ENCODE measurements around the gene SRRD.

The SRRD gene

DNA sequence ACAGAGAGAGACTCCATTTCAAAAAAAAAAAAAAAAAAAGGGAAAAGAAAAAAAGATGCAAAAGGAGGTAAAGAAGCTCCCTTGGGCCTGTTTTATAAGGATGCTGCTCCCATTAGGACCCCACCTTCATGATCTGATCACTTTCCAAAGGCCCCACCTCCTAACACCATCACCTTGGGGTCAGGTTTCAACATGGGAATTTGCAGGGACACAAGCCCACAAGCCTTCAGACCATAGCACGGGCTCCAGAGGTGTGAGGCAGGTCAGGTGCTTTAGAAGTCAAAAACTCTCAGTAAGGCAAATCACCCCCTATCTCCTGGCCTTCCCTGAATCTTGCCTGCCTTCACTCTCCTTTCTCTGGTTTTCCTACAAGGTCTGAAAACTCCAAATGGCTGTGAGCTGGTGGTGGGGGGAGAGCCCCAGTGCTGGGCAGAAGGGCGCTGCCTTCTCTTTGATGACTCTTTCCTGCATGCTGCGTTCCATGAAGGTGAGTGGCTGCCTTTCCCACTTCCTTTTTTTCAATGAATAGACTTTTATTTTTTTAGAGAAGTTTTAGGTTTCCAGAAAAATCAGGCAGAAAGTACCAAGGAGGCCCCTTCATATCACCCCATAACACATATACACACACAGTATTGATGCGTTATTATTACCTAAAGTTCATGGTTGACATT, 41.5 kb upstream of the SRRD start:
- no peak for DNase-seq (ENCODE audit: low read depth)

DNA sequence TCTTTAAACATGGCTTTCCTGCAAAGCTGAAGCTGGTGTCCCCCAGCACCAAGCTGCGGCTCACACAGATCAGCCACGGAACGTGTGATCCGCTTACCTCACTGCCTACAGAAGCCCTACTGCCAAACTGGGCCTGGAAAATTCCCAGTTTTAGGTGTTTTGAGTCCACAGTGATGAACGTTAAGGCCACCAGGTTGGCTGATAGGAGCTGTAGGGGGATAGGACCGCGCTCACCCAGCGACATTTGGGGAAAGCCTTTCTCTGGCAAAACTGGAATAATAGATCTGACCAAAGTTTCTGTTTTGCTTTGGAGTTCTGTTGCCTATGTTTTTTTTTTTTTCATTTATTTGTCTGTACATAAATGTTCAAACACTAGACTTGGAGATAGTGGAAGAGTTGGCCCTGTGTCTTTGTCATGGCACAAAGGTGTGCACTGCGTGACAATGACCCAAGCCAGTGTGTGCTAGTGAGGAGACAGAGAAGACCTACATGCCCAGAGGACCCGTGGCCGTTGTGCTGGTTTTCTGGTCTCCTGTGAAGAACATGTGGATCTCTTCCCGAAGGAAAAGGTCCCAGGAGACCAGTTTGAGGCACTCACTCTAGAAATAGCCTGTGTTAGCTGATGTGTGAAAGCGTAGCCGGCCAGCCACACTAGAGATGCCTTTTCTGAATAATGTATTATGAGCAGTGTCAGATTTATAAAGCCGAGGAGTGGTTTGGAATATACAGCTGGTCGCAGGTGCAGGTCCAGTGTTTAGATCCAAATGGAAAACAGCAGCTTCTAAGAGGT, 39.6 kb upstream of the SRRD start:
- TF ChIP-seq, protein P1, sequence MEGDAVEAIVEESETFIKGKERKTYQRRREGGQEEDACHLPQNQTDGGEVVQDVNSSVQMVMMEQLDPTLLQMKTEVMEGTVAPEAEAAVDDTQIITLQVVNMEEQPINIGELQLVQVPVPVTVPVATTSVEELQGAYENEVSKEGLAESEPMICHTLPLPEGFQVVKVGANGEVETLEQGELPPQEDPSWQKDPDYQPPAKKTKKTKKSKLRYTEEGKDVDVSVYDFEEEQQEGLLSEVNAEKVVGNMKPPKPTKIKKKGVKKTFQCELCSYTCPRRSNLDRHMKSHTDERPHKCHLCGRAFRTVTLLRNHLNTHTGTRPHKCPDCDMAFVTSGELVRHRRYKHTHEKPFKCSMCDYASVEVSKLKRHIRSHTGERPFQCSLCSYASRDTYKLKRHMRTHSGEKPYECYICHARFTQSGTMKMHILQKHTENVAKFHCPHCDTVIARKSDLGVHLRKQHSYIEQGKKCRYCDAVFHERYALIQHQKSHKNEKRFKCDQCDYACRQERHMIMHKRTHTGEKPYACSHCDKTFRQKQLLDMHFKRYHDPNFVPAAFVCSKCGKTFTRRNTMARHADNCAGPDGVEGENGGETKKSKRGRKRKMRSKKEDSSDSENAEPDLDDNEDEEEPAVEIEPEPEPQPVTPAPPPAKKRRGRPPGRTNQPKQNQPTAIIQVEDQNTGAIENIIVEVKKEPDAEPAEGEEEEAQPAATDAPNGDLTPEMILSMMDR (IDR thresholded peaks at IDR 0.05; ENCODE audit: low read depth, low read length, missing control alignments), result no peak
- no peak overlapping the region for H3K4me3 ChIP-seq (ENCODE audit: low read depth, low read length)
- DNase-seq (ENCODE audit: low read depth), result no peak

More for the DNA sequence above, 41.5 kb upstream of the SRRD start:
- H3K4me3 ChIP-seq (ENCODE audit: low read depth, low read length), result no peak overlapping the region
- TF ChIP-seq, protein P1 (IDR thresholded peaks at IDR 0.05; ENCODE audit: low read depth, low read length, missing control alignments), result no peak

DNA sequence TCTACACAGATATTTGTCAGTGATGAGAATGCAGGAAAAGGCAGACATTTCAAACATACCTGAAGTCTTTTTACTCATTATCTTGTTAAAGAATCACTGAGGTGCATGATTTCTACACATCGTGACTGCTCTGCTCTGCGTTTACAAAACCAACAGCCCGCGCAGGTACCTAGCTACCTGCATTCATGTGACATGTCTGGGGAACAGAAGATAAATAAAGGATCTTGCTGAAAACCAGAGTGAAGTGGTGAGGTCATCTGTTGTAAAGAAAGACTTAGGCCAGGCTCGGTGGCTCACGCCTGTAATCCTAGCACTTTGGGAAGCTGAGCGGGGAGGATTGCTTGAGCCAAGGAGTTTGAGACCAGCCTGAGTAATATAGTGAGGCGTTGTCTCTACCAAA, 38.9 kb upstream of the SRRD start:
- no peak overlapping the region for H3K4me3 ChIP-seq (ENCODE audit: low read depth, low read length)
- no peak for DNase-seq (ENCODE audit: low read depth)
- TF ChIP-seq, protein P1 (IDR thresholded peaks at IDR 0.05; ENCODE audit: low read depth, low read length, missing control alignments), result no peak

DNA sequence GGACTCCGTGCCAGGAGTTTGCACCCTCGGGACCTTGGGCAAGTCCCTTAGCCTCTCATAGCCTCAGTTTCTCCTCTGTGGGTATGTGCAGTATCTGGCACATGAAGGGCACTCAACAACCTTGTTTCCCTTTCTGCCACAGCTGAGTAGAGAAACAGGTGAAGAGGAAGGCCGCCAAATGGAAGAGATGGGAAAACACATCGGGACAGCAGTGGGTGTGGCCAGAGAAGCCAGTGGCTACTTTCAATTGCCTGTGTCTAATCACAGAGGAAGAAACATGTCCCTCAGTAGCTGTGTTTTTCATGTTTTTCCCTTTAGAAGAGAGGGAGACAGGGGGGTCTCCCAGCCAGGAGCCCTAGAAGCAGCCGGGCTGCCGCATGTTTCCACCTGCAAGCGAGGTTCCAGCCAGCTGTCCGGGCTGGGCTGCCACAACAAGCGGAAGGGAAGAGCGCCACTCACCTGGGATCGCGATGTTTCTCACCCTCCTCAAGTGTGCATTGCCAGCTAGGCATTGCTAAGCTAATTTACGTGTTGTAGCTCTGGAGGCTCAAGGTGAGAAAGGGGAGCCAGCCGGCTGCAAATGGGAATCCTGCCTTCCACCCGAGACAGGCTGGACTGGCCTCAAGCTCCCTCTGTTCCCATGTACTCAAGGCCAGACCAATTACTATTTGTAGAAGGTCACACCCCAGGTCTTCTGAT, 38.0 kb upstream of the SRRD start:
- H3K4me3 ChIP-seq (ENCODE audit: low read depth, low read length), result no peak overlapping the region
- TF ChIP-seq, protein P1 (IDR thresholded peaks at IDR 0.05; ENCODE audit: low read depth, low read length, missing control alignments), result no peak
- DNase-seq (ENCODE audit: low read depth), result no peak

DNA sequence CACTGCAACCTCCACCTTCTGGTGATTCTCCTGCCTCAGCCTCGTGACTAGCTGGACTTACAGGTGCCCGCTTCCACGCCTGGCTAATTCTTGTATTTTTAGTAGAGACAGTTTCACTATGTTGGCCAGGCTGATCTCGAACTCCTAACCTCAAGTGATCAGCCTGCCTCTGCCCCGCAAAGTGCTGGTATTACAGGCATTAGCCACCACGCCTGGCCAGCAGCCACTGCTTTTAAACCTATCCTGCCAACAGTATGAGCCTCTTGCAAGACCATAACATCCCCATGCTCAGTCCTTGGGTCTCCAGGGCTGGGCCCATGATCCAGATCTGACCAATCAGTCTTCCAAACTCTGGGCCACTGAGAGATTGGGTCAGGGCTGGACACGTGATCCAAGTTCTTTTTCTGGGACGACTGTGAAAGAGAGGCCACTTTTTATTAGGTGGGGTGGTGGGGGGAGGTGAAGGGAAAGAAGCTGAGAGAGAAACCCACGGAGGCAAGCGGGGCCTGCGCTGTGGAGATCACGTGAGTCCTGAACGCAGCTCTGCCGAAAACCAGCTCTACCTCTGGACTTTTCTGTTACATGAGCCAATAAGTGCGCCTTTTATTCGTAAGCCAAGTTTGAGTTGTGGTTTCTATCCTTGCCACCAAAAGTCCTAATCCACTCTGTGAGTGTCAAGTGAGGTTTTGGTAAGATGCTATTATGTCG, 36.7 kb upstream of the SRRD start:
- TF ChIP-seq, protein P1 (IDR thresholded peaks at IDR 0.05; ENCODE audit: low read depth, low read length, missing control alignments), result no peak
- DNase-seq (ENCODE audit: low read depth), result no peak
- no peak overlapping the region for H3K4me3 ChIP-seq (ENCODE audit: low read depth, low read length)

DNA sequence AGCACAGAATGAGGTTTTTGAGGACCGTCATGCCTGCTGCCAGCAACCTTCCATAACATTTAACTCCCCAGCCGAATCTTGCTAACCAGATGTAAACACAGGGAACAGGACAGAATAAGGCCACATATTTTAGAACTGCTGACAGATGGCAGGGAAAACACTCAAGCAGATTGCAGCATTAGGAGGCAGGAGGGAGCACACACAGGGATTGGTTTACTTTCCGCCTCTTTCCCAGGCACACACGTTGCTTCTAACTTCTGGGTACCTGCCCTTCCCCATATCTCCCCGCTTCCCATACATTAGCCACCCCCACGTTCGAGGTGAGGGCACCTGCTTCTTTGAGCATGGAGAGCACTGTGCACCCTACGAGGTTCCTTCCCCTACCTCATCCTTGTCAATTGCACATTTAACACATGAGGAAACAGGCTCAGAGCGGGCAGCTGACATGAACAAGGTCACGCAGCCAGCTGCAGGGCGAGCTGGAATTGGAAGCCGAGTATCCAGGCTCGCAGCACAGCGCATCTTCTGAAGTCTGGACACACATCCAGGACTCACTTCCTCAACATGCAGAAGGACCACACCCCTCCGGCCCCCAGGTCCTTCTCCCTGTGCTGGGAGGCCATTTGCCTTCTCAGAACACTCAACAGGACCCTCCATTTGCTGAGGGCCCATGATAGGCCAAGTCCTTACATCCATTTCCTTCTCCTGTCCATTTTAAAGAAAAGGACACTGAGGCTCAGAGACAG, 35.9 kb upstream of the SRRD start:
- TF ChIP-seq, protein P1 (IDR thresholded peaks at IDR 0.05; ENCODE audit: low read depth, low read length, missing control alignments), result no peak
- H3K4me3 ChIP-seq (ENCODE audit: low read depth, low read length), result no peak overlapping the region
- no peak for DNase-seq (ENCODE audit: low read depth)
